ENCODE data around the gene PCBD1.

PCBD1 gene

GRCh38 chr10:70910486-70911341 is 22.3 kb upstream of the PCBD1 start:
- H3K36me3 ChIP-seq (ENCODE audit: control insufficient read depth in 1 of 2, insufficient read depth in 2 of 2, low read length in 2 of 2) = no peaks in the 10 kb centered on the region
- peaks cover 10 to 12% of the 10 kb centered on the region in 2 donors for H3K4me1 ChIP-seq (ENCODE audit: control insufficient read depth in 1 of 2, insufficient read depth in 2 of 2, low read length in 2 of 2)
- H3K9ac ChIP-seq (ENCODE audit: low read depth in 1 of 2, low read length in 2 of 2) = no peak overlapping the region
- H3K9me3 ChIP-seq (ENCODE audit: control insufficient read depth in 1 of 2, low read length in 2 of 2) = no peaks in the 10 kb centered on the region
- no peak overlapping the region for H3K4me3 ChIP-seq (ENCODE audit: low read depth in 1 of 2, low read length in 2 of 2)
- H3K27ac ChIP-seq (ENCODE audit: low read depth, low read length) = no peak overlapping the region
- H3K27me3 ChIP-seq (ENCODE audit: control insufficient read depth in 1 of 2, insufficient read depth in 2 of 2, low read length in 2 of 2) = no peaks in the 10 kb centered on the region

DNA sequence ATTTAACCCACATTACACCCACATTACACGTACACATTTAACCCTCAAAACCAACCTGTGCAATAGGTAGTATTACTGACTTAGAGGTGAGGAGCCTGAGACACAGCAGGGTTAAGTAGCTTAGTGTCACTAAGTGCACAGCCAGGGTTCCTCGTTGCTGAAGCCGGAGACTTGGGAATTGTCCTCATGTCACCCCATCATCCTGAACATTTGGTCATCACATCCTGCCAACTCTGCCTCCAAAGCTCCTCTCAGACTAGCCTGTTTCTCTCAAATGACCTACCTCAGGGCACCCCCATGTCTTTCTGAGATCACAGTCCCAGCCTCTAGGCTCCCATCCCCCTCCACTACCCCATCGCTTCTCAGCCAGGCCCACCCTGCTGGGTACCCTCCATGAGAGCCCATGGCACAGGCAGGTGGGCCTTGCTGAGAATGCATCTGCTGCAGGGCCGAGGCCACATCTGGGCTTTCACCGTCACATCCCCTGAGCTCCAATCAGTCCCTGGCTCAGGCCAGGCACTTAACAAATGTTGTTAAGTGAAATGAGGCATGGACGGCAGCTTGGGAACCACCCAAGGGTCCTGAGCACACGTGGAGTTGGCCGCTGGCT is 21.1 kb upstream of the PCBD1 start:
- H3K4me3 ChIP-seq (ENCODE audit: low read depth in 1 of 2, low read length in 2 of 2) = no peak overlapping the region
- H3K4me1 ChIP-seq (ENCODE audit: control insufficient read depth in 1 of 2, insufficient read depth in 2 of 2, low read length in 2 of 2) = peaks cover 10 to 12% of the 10 kb centered on the region in 2 donors
- no peaks in the 10 kb centered on the region for H3K9me3 ChIP-seq (ENCODE audit: control insufficient read depth in 1 of 2, low read length in 2 of 2)
- H3K9ac ChIP-seq (ENCODE audit: low read depth in 1 of 2, low read length in 2 of 2) = no peak overlapping the region
- no peak overlapping the region for H3K27ac ChIP-seq (ENCODE audit: low read depth, low read length)
- H3K27me3 ChIP-seq (ENCODE audit: control insufficient read depth in 1 of 2, insufficient read depth in 2 of 2, low read length in 2 of 2) = no peaks in the 10 kb centered on the region
- H3K36me3 ChIP-seq (ENCODE audit: control insufficient read depth in 1 of 2, insufficient read depth in 2 of 2, low read length in 2 of 2) = no peaks in the 10 kb centered on the region

DNA sequence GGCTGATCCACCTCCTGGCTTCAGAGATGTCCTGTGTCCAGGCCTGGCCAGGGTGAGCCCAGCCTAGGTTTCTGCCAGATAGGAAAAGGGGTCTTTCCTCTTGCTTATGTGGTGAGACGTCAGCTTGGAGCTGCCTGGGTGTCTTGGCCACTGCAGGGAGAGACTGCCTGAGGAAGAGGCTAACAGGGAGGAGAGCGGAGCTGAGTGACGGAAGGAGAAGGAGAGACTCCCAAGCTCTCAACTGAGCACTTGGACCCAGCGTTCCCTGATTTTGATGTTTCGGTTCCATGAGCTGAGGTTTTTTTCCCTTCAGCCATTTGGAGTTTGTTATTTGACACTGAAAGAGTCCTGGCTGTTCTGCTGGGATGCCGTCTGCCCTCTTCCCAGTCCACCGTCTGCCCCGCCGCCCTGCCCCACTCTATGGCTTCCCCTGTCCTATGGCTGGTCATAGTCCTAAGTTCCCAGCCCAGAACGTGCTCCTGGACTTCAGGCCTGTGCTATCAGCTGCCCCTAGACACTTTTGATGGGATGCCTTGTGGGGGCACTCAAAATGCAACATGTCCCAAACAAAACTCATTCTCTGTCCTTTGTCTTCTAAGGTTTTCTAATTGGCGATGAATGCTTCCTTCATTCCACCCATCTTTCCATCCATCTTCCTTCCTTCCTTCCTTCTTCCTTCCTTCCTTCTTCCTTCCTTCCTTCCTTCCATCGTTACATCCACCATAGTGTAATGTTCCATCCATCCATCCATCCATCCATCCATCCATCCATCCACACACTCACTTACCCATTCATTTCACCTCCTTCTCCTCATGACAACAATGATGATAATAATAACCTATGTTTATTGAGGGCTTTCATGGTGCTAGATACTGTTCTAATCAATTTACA is 20.3 kb upstream of the PCBD1 start:
- no peaks in the 10 kb centered on the region for H3K36me3 ChIP-seq (ENCODE audit: control insufficient read depth in 1 of 2, insufficient read depth in 2 of 2, low read length in 2 of 2)
- no peak overlapping the region for H3K4me3 ChIP-seq (ENCODE audit: low read depth in 1 of 2, low read length in 2 of 2)
- no peak overlapping the region for H3K9ac ChIP-seq (ENCODE audit: low read depth in 1 of 2, low read length in 2 of 2)
- no peaks in the 10 kb centered on the region for H3K27me3 ChIP-seq (ENCODE audit: control insufficient read depth in 1 of 2, insufficient read depth in 2 of 2, low read length in 2 of 2)
- peaks cover 10 to 12% of the 10 kb centered on the region in 2 donors for H3K4me1 ChIP-seq (ENCODE audit: control insufficient read depth in 1 of 2, insufficient read depth in 2 of 2, low read length in 2 of 2)
- no peak overlapping the region for H3K27ac ChIP-seq (ENCODE audit: low read depth, low read length)
- no peaks in the 10 kb centered on the region for H3K9me3 ChIP-seq (ENCODE audit: control insufficient read depth in 1 of 2, low read length in 2 of 2)

DNA sequence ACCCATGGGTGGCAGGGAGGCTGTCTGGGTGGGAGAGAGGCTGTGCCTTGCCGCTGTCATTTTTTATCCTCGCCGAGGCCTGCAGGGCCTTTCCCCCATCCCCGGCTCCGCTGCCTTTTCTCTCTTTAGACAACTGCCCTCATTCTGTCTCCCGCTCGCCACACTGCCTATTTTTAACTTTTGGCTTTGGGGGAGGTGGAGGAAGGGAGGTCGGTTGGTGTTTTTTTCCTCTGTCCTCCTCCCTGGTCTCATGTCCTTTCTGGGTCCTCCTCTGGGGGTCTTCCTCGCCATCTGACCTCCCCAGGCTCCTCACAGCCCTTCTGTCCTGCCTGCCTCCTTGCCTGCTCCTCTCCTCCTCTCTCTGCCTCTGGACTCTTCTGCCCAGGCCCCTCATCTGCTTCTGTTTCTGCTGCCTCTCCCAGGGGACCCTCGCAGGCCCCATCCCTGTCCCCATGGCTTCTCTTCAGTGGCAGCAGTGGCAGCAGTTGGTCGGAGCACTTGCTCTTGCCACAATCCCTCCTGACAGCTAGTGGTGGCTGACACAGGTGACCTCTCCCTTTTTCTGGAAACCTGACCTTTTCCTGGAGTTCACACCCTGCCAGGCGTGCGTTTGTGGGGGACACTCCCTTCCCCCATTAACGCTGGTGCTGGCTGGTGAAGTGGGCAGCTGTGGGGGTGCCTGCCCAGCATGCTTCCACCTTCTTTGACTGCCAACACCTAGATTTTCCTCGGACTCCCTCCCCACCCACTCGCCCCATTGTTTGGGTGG is 19.5 kb upstream of the PCBD1 start:
- Histone ChIP-seq H3K27me3 (ENCODE audit: control insufficient read depth in 1 of 2, insufficient read depth in 2 of 2, low read length in 2 of 2) (no peaks in the 10 kb centered on the region), H3K27ac (ENCODE audit: low read depth, low read length) (no peak overlapping the region), H3K9ac (ENCODE audit: low read depth in 1 of 2, low read length in 2 of 2) (no peak overlapping the region), H3K36me3 (ENCODE audit: control insufficient read depth in 1 of 2, insufficient read depth in 2 of 2, low read length in 2 of 2) (no peaks in the 10 kb centered on the region), H3K4me1 (ENCODE audit: control insufficient read depth in 1 of 2, insufficient read depth in 2 of 2, low read length in 2 of 2) (peaks cover 13 to 15% of the 10 kb centered on the region in 2 donors), H3K9me3 (ENCODE audit: control insufficient read depth in 1 of 2, low read length in 2 of 2) (no peaks in the 10 kb centered on the region), H3K4me3 (ENCODE audit: low read depth in 1 of 2, low read length in 2 of 2) (no peak overlapping the region)

DNA sequence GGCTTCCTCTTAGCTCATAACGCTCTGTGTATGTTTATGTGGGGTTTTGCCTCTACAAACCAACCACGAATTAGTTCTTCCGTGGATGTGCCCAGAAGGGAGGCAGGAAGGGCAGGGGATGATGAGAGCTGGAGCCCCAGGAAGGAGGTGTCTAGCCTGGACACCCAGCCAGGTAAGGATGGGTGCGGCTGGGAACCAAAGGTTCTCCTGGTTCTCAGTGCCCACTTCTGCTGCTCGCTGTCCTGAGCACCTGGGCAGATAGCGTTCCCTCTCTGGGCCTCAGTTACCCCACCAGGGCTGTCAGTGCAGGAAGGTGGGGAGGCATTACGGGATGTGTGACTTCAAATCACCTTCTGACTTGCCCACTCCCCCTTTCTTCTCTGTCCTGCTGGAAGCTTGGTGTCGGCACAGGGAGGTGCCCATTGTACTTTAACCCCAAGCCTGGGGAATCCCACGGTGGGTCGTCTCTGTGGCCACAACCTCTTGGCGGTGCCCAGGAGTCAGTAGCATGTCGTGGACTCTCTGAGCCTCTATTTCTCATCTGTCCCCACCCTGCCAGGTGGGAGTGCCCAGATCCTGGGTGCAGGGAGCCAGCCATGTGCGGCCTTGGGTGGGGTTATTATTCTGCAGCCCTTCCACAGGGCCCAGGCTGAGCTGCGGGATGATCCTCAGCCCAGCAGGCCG is 18.7 kb upstream of the PCBD1 start:
- Histone ChIP-seq H3K9ac (ENCODE audit: low read depth in 1 of 2, low read length in 2 of 2) (no peak overlapping the region), H3K4me1 (ENCODE audit: control insufficient read depth in 1 of 2, insufficient read depth in 2 of 2, low read length in 2 of 2) (peaks cover 13 to 15% of the 10 kb centered on the region in 2 donors)

GRCh38 chr10:70906031-70906783 is 17.8 kb upstream of the PCBD1 start:
- Histone ChIP-seq H3K27me3 (ENCODE audit: control insufficient read depth in 1 of 2, insufficient read depth in 2 of 2, low read length in 2 of 2) (no peaks in the 10 kb centered on the region), H3K4me1 (ENCODE audit: control insufficient read depth in 1 of 2, insufficient read depth in 2 of 2, low read length in 2 of 2) (peaks cover 13 to 15% of the 10 kb centered on the region in 2 donors), H3K9ac (ENCODE audit: low read depth in 1 of 2, low read length in 2 of 2) (no peak overlapping the region), H3K4me3 (ENCODE audit: low read depth in 1 of 2, low read length in 2 of 2) (no peak overlapping the region), H3K36me3 (ENCODE audit: control insufficient read depth in 1 of 2, insufficient read depth in 2 of 2, low read length in 2 of 2) (no peaks in the 10 kb centered on the region), H3K9me3 (ENCODE audit: control insufficient read depth in 1 of 2, low read length in 2 of 2) (no peaks in the 10 kb centered on the region), H3K27ac (ENCODE audit: low read depth, low read length) (no peak overlapping the region)

More for the DNA sequence above, 18.7 kb upstream of the PCBD1 start:
- Histone ChIP-seq H3K27ac (ENCODE audit: low read depth, low read length) (no peak overlapping the region), H3K36me3 (ENCODE audit: control insufficient read depth in 1 of 2, insufficient read depth in 2 of 2, low read length in 2 of 2) (no peaks in the 10 kb centered on the region), H3K4me3 (ENCODE audit: low read depth in 1 of 2, low read length in 2 of 2) (no peak overlapping the region), H3K9me3 (ENCODE audit: control insufficient read depth in 1 of 2, low read length in 2 of 2) (no peaks in the 10 kb centered on the region), H3K27me3 (ENCODE audit: control insufficient read depth in 1 of 2, insufficient read depth in 2 of 2, low read length in 2 of 2) (no peaks in the 10 kb centered on the region)

DNA sequence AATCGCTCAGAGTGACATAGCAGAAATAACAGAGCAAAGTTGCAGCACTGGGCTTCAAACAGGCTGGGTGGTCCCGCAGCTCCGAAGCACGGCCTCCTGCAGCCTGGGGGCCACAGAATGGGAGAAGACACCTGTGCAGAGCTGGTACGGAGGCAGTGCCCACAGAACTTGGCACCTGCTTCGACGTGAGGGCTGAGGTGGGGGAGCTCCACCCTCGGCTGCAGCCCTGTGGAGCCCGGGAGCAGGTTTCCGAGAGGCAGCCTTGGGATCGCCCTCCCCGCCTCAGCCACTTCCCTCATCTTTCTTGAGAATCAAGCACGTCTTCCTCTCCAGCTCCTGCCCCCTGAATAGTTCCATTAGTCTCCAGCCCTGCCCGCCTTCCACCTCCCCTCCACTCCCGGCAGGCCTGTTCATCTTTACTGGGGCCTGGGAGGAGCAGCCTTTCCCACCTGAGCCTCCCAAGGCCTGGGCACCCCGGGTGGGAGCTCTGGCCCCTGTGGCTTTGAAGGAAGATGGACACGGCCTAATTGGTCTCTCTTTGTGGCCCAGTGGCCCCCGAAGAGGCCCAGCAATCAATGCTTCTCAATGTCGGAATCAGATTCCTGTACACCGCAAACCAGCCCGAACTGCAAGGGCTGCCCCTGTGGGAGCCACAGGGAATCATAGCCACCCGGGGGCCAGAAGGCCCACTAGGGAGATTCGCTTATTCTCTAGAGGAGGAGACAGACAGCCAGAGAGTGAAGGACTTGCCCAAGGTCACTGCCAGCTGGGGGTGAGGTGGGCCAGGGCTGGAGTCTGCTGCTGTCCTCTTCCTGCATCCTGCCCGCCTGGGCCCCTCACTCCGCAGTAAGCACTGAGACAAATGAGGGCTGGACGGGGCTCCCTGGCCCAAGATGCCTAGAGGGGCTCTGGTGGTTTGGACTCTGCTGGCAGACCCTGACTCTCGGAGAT is 17.0 kb upstream of the PCBD1 start:
- Histone ChIP-seq H3K27me3 (ENCODE audit: control insufficient read depth in 1 of 2, insufficient read depth in 2 of 2, low read length in 2 of 2) (no peaks in the 10 kb centered on the region), H3K4me1 (ENCODE audit: control insufficient read depth in 1 of 2, insufficient read depth in 2 of 2, low read length in 2 of 2) (peaks cover 13 to 15% of the 10 kb centered on the region in 2 donors), H3K27ac (ENCODE audit: low read depth, low read length) (no peak overlapping the region), H3K9ac (ENCODE audit: low read depth in 1 of 2, low read length in 2 of 2) (no peak overlapping the region), H3K4me3 (ENCODE audit: low read depth in 1 of 2, low read length in 2 of 2) (no peak overlapping the region), H3K36me3 (ENCODE audit: control insufficient read depth in 1 of 2, insufficient read depth in 2 of 2, low read length in 2 of 2) (no peaks in the 10 kb centered on the region), H3K9me3 (ENCODE audit: control insufficient read depth in 1 of 2, low read length in 2 of 2) (no peaks in the 10 kb centered on the region)

GRCh38 chr10:70903262-70903921 is 15.0 kb upstream of the PCBD1 start:
- peaks cover 13 to 15% of the 10 kb centered on the region in 2 donors for H3K4me1 ChIP-seq (ENCODE audit: control insufficient read depth in 1 of 2, insufficient read depth in 2 of 2, low read length in 2 of 2)
- no peak overlapping the region for H3K9ac ChIP-seq (ENCODE audit: low read depth in 1 of 2, low read length in 2 of 2)
- H3K27me3 ChIP-seq (ENCODE audit: control insufficient read depth in 1 of 2, insufficient read depth in 2 of 2, low read length in 2 of 2) = no peaks in the 10 kb centered on the region
- no peak overlapping the region for H3K27ac ChIP-seq (ENCODE audit: low read depth, low read length)
- no peaks in the 10 kb centered on the region for H3K9me3 ChIP-seq (ENCODE audit: control insufficient read depth in 1 of 2, low read length in 2 of 2)
- H3K4me3 ChIP-seq (ENCODE audit: low read depth in 1 of 2, low read length in 2 of 2) = no peak overlapping the region
- no peaks in the 10 kb centered on the region for H3K36me3 ChIP-seq (ENCODE audit: control insufficient read depth in 1 of 2, insufficient read depth in 2 of 2, low read length in 2 of 2)

Data from duodenal mucosa (tissue), 2 donors.